Measurements from ENCODE around the gene DUOX2. TPM values are rescaled to one million over a fixed set of nuclear protein-coding genes. Genes with fewer than 3 reads are reported as not detected.
"Not testable (repeated sequence)": the region's sequence is repeated elsewhere in the genome, so short reads cannot be mapped to it uniquely, and the experiment has no call there.

DUOX2 gene
- total RNA-seq, 1 experiment from 2014 or later, result not detected

DNA sequence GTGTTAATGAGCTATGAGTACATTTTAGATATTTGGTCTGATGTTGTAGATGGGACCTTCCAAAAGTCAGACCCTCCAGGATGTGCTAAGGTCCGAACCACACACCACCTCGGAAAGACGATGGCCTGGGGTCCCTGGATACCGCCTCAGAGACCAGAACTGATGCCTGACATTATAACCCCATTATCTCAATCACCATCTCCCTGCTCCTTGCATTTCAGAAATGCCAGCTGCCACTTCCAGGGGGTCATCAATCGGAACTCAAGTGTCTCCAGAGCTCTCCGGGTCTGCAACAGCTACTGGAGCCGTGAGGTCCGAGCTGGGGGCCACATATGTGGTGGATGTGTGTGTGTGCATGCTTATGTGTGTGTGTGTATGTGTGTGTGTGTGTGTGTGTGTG lies 23.7 kb upstream of the DUOX2 start:
- Histone ChIP-seq H3K27ac (no peak overlapping the region), H2AFZ (no peak overlapping the region), H3K9me3 (ENCODE audit: insufficient read depth, low read depth) (no peaks in the 10 kb centered on the region), H3K4me1 (replicated peaks; ENCODE audit: insufficient read depth) (no peaks in the 10 kb centered on the region), H4K20me1 (ENCODE audit: insufficient read depth) (no peaks in the 10 kb centered on the region), H3K4me3 (no peak overlapping the region), H3K9me2 (ENCODE audit: insufficient read depth) (no peaks in the 10 kb centered on the region), H3K79me2 (ENCODE audit: low read depth) (no peaks in the 10 kb centered on the region), H3K36me3 (ENCODE audit: low read depth) (no peaks in the 10 kb centered on the region), H3F3A (ENCODE audit: insufficient read depth, low read depth) (no peaks in the 10 kb centered on the region), H3K4me2 (no peak overlapping the region), H3K27me3 (ENCODE audit: insufficient read depth, low read depth) (no peaks in the 10 kb centered on the region)
- CTCF ChIA-PET, result interaction anchor here (0.6 kb wide), 1 partner anchor 14 kb away, joined by 6 read pairs; no protein-coding TSS in a partner anchor
- no peak for TF ChIP-seq EZH2 (IDR thresholded peaks at IDR 0.05; ENCODE audit: low read depth)
- no peak for TF ChIP-seq CTCF (conservative IDR thresholded peaks at IDR 0.05)
- DNase-seq, result no peak
- POLR2A ChIA-PET (ENCODE audit: unreplicated experiment), result interaction anchor here (0.6 kb wide), 1 partner anchor 19 kb away, joined by 4 read pairs; no protein-coding TSS in a partner anchor
- intact Hi-C loops (cut with micrococcal nuclease; ENCODE audit: unreplicated experiment), result no loop called here
- BruUV-seq (replicated peaks), result no TSS peak

GRCh38 chr15:45136378-45136764 lies 22.4 kb upstream of the DUOX2 start:
- Histone ChIP-seq H3K27ac (no peak overlapping the region), H4K20me1 (ENCODE audit: insufficient read depth) (no peaks in the 10 kb centered on the region), H3K4me1 (replicated peaks; ENCODE audit: insufficient read depth) (no peaks in the 10 kb centered on the region), H3K4me2 (no peak overlapping the region), H3K79me2 (ENCODE audit: low read depth) (no peaks in the 10 kb centered on the region), H3K4me3 (no peak overlapping the region), H3K27me3 (ENCODE audit: insufficient read depth, low read depth) (no peaks in the 10 kb centered on the region), H3K36me3 (ENCODE audit: low read depth) (no peaks in the 10 kb centered on the region), H2AFZ (no peak overlapping the region), H3K9me2 (ENCODE audit: insufficient read depth) (no peaks in the 10 kb centered on the region), H3F3A (ENCODE audit: insufficient read depth, low read depth) (no peaks in the 10 kb centered on the region), H3K9me3 (ENCODE audit: insufficient read depth, low read depth) (no peaks in the 10 kb centered on the region)
- intact Hi-C loops (cut with micrococcal nuclease; ENCODE audit: unreplicated experiment), result no loop called here
- TF ChIP-seq EZH2 (IDR thresholded peaks at IDR 0.05; ENCODE audit: low read depth) (no peak), CTCF (conservative IDR thresholded peaks at IDR 0.05) (no peak)
- CTCF ChIA-PET, result no interaction called here
- BruUV-seq (replicated peaks), result no TSS peak
- POLR2A ChIA-PET (ENCODE audit: unreplicated experiment), result no interaction called here
- no peak for DNase-seq

- H2AFZ ChIP-seq; H3K36me3 ChIP-seq (ENCODE audit: low read depth); intact Hi-C loops (cut with micrococcal nuclease; ENCODE audit: unreplicated experiment); H3K79me2 ChIP-seq (ENCODE audit: low read depth); H3K27ac ChIP-seq; H3F3A ChIP-seq (ENCODE audit: insufficient read depth, low read depth); H3K4me1 ChIP-seq (replicated peaks; ENCODE audit: insufficient read depth); H3K9me2 ChIP-seq (ENCODE audit: insufficient read depth); BruUV-seq (replicated peaks); H4K20me1 ChIP-seq (ENCODE audit: insufficient read depth); H3K4me2 ChIP-seq; DNase-seq; H3K9me3 ChIP-seq (ENCODE audit: insufficient read depth, low read depth); H3K4me3 ChIP-seq; POLR2A ChIA-PET (ENCODE audit: unreplicated experiment); H3K27me3 ChIP-seq (ENCODE audit: insufficient read depth, low read depth); CTCF ChIA-PET: not testable (repeated sequence)
Observed at GRCh38 chr15:45135705-45136377, 21.9 kb upstream of the DUOX2 start.
